Mesothelial cell of epicardium (in vitro differentiated cells): Measurements from ENCODE around the gene ARID4B. TPM values are rescaled to one million over a fixed set of nuclear protein-coding genes. Genes with fewer than 3 reads are reported as not detected.

Experiments
- DNase-seq, 2 experiments: peaks; one replicate each; pipeline ENCODE4 v3.0.0; 2021; ENCODE audit warnings: low spot score in 2 of 2; ENCODE audit not compliant: unreplicated experiment in 2 of 2
- H3K27ac Mint-ChIP-seq: 2 replicates; pipeline ENCODE4 v1.8.0; 2021; ENCODE audit warnings: mixed read lengths
- H3K27me3 Mint-ChIP-seq: 2 replicates; pipeline ENCODE4 v1.8.0; 2021; ENCODE audit warnings: low read depth, mixed read lengths
- H3K36me3 Mint-ChIP-seq: 2 replicates; pipeline ENCODE4 v1.8.0; 2021; ENCODE audit warnings: mixed read lengths
- H3K4me1 Mint-ChIP-seq: 2 replicates; pipeline ENCODE4 v1.8.0; 2021; ENCODE audit warnings: mixed read lengths
- H3K4me3 Mint-ChIP-seq: 2 replicates; pipeline ENCODE4 v1.8.0; 2021; ENCODE audit warnings: mild to moderate bottlenecking, moderate library complexity, mixed read lengths
- H3K9me3 Mint-ChIP-seq: 2 replicates; pipeline ENCODE4 v1.8.0; 2021; ENCODE audit warnings: mixed read lengths
- CTCF ChIP-seq: fragments of 200-600 bp; sonication (generic); IDR thresholded peaks from one replicate; pipeline ENCODE4 v1.5.0; 2021; ENCODE audit warnings: antibody characterized with exemption; ENCODE audit not compliant: unreplicated experiment
- total RNA-seq: library from RNA; stranded (reverse); gene quantifications from 3 replicates; pipeline ENCODE4 v1.2.1, GENCODE V29; 2021

ARID4B gene
- total RNA-seq, 1 donor from 2014 or later = 68.7 TPM

GRCh38 chr1:235297579-235297978, 30.4 kb downstream of the ARID4B start:
- H3K4me1 Mint-ChIP-seq = peaks cover 7% of the 10 kb centered on the region
- H3K9me3 Mint-ChIP-seq = peaks cover 16% of the 10 kb centered on the region

GRCh38 chr1:235296729-235297128, 31.2 kb downstream of the ARID4B start:
- no peak for TF ChIP-seq CTCF
- Mint-ChIP-seq H3K27ac (no peak overlapping the region), H3K27me3 (no peaks in the 10 kb centered on the region), H3K36me3 (peaks cover 13% of the 10 kb centered on the region), H3K4me3 (no peak overlapping the region), H3K4me1 (peaks cover 7% of the 10 kb centered on the region), H3K9me3 (peaks cover 16% of the 10 kb centered on the region)
- no peak for DNase-seq

More at GRCh38 chr1:235297579-235297978, 30.4 kb downstream of the ARID4B start:
- no peak overlapping the region for H3K27ac Mint-ChIP-seq
- H3K4me3 Mint-ChIP-seq = no peak overlapping the region
- no peak for TF ChIP-seq CTCF
- H3K36me3 Mint-ChIP-seq = peaks cover 13% of the 10 kb centered on the region
- no peaks in the 10 kb centered on the region for H3K27me3 Mint-ChIP-seq
- DNase-seq = no peak

DNA sequence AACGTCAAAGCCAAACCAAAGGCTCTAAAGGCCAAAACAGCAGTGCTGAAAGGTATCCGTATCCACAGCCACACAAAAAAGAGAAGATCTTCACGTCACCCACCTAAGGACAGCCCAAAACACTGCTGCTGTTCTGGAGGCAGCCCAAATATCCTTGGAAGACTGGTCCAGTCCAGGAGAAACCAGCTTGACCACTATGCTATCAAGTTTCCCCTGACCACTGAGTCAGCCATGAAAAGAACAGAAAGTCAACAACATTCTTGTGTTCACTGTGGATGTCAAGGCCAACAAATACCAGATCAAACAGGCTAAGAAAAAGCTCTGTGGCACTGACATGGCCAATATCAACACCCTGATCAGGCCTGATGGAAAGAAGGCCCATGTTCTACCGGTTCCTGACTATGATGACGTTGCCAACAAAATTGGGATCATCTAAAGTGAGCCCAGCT, 32.1 kb downstream of the ARID4B start:
- peaks cover 7% of the 10 kb centered on the region for H3K4me1 Mint-ChIP-seq
- H3K4me3 Mint-ChIP-seq = no peak overlapping the region
- DNase-seq = no peak
- TF ChIP-seq CTCF = no peak
- H3K27ac Mint-ChIP-seq = no peak overlapping the region
- H3K36me3 Mint-ChIP-seq = peaks cover 13% of the 10 kb centered on the region
- H3K9me3 Mint-ChIP-seq = peaks cover 16% of the 10 kb centered on the region
- no peaks in the 10 kb centered on the region for H3K27me3 Mint-ChIP-seq

GRCh38 chr1:235293322-235293942, 34.5 kb downstream of the ARID4B start:
- Mint-ChIP-seq H3K27me3 (no peaks in the 10 kb centered on the region), H3K36me3 (peaks cover 13% of the 10 kb centered on the region), H3K27ac (no peak overlapping the region), H3K9me3 (peaks cover 16% of the 10 kb centered on the region), H3K4me3 (no peak overlapping the region), H3K4me1 (peaks cover 9% of the 10 kb centered on the region)
- no peak for DNase-seq
- TF ChIP-seq CTCF = no peak

DNA sequence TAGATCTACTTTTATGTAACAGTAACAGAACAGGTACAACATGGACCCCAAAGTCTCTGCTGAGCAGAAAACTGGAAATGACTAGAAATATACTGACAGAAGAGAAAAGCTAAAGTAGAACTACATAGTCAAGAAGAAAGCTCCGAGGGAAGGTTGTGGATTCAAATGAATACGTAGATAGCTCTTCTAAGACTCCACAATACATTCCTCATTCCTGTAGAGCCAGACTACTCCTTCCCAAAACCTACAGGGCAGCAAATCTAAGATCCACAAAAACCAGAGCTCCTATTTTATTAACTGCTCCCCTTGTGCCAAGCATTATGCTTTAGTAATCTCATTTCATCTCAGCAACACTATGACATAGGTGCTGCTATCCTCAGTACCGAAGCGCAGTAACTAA, 35.2 kb downstream of the ARID4B start:
- Mint-ChIP-seq H3K4me1 (peaks cover 9% of the 10 kb centered on the region), H3K4me3 (no peak overlapping the region), H3K27me3 (no peaks in the 10 kb centered on the region), H3K9me3 (peaks cover 13% of the 10 kb centered on the region), H3K27ac (no peak overlapping the region), H3K36me3 (peaks cover 11% of the 10 kb centered on the region)
- no peak for DNase-seq
- no peak for TF ChIP-seq CTCF

- DNase-seq = no peak
- no peak overlapping the region for H3K4me3 Mint-ChIP-seq
- no peak for TF ChIP-seq CTCF
- H3K27me3 Mint-ChIP-seq = no peaks in the 10 kb centered on the region
- H3K4me1 Mint-ChIP-seq = peaks cover 9% of the 10 kb centered on the region
- peaks cover 4% of the 10 kb centered on the region for H3K36me3 Mint-ChIP-seq
- peaks cover 4% of the 10 kb centered on the region for H3K9me3 Mint-ChIP-seq
- H3K27ac Mint-ChIP-seq = no peak overlapping the region
Measured at GRCh38 chr1:235291599-235292091, 36.3 kb downstream of the ARID4B start.
